GM21528 (cell line): ENCODE results near the gene CD200.
"Not testable (repeated sequence)": the region's sequence is repeated elsewhere in the genome, so short reads cannot be mapped to it uniquely, and the experiment has no call there.

Experiments
- ATAC-seq: cut with Tn5 transposase; IDR thresholded peaks from one replicate; pipeline ENCODE4 v1.9.1; 2021; ENCODE audit warnings: mild to moderate bottlenecking, moderate library complexity; ENCODE audit not compliant: unreplicated experiment, low FRiP score

The CD200 gene

DNA sequence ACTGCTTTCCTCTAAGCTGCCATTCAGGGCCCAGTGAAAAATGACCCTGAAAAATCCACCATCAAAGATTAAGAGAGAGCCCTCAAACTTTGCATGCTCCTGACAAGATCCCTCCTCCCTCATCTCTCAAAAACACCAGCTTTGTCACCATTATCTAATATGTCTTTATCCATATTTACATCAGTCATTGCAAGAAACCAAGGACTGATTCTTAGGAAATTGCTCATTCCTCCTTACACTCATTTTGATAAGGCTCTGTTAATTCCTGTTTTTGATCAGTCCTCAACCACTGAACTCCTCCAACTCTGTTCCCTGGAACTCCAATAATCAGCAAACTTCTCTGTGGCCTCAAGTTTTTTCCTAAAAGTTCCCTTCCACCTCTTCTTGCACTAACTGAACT, 51.8 kb downstream of the CD200 start:
- ATAC-seq, result no peak

DNA sequence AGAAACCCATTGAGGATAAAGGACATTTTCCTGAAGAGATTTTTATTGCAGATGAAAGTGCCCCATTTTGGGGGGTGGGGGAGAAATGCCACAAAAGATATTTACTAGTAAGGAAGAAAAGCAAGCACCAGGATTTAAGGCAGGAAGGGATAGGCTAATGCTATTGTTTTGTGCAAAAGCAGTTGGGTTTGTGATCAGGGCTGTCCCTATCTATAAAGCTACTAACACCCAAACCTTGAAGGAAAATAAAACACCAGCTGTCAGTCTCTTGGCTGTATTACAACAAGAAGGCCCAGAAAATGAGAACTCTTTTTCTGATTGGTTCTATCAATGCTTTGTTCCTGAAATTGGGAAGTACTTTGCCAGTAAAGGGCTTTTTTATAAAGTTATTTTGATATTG, 56.0 kb downstream of the CD200 start:
- no peak for ATAC-seq

DNA sequence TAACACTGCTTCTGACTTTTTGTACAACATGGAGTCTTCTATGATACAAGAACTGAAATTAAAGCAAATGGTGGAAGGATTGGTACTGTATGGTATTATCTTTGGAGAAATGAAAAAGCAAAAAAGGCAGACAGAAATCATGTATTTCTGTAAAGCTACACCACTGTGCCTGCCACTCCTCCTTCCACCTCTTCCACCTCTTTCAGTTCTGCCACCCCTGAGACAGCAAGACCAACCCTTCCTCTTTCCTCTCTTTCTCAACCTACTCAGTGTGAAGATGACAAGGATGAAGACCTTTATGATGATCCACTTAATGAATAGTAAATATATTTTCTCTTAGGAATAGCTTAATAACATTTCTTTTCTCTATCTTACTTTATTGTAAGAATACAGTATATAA, 57.0 kb downstream of the CD200 start:
- ATAC-seq, result no peak

DNA sequence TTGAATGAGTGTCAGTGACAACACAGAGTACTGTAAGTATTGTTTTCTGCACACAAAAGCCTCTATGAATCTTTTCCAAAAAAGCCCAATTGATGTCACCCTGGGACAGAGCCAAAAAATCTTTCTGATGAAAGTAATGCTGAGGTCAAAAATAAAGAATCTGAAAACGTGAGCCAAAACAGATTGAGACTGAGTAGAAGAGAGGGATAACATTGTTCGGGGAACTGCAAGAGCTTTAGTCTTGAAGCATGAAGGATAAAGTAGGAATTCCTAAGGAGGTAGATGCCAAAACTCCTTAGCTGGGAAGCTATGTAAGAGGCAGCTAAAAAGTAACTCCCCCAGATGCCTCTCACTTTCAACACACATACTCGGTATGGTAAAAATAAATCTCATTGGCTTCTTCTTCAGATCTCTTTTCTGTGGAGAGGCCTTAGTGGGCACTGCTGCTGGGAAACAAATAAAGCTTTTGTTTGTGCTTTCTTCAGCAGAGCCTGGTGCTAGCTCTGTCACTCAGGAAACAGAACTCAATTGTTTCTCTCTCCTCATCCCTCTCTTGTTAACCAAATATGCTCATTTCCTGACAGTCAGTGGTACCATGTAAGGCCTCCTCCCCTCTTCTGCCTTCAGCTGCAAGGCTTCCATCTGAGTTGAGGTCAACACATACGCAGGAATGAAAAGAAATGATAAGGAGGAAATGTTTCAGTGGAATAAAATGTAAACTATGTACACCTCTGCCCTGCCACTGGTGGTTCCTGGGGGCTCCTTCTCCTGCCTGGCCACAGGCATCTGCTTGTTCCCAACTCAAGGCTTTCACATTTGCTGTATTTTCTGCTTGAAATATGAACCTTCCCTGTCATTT, 58.1 kb downstream of the CD200 start:
- ATAC-seq, result no peak

DNA sequence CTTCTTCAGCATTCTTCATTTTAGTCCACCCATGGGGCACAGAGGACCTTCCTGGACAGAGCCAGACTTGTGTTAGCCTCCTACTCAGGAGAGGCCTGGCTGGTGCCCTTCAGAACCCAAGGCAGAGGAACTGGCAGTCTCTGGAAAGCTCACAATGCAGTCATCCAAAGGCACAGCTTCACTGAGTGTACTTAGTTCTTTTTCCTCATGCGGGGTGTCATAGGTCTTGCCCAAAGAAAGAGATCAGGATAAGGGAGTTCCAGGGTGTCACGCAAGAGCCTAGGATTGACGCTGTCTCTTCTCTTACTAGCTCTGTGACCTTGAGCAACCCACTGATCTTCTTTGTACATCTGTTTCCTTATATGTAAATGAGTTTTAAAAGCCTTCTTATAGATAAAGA, 58.7 kb downstream of the CD200 start:
- no peak for ATAC-seq

DNA sequence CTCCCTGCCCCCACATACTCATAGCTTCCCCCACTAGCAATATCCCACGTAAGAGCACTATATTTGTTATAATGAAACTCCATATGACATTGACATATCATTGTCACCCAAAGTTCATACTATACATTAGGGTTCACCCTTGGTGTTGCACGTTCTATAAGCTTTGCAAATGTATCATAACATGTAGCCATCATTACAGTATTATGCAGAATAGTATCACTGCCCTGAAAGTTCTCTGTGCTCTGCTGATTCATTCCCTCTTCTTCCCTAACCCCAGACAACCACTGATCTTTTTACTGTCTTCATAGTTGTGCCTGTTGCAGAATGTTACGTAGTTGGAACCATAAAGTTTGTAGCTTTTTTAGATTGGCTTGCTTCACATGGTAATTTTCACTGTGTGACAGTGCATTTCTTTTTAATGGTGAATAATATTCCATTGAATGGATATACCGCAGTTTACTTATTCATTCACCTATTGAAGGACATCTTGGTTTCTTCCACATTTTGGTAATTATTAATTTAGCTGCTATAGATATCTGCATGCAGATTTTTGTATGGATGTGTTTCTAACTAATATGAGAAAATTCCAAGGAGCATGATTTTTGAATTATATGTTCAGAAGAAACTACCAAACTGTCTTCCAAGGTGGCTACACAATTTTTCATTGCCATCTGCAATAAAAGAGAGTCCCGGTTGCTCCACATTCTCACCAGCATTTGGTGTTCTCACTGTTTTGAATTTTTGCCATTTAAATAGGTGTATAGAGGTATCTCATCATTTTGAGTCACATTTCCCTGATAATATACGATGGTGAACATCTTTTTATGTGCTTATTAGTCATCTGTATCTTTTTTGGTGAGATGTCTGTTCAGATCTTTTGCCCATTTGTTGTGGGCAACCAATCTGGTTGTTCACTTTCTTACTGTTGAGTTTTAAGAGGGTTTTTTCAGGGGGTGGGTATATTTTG, 59.7 kb downstream of the CD200 start:
- ATAC-seq, result no peak

DNA sequence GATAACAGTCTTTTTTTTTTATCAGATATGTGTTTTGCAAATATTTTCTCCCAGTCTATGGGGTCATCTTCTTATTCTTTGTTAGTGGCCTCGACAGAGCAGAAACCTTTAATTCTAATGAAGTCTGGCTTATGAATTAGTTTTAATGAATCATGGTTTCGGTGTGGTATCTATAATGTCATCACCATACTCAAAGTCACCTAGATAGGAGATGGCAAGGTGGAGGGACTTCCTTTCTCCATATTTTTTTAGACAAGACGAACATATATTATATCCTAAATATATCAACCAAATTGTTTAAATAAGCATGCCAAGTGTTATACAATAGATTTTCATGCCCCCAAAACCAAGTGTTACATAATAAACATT, 60.4 kb downstream of the CD200 start:
- no peak for ATAC-seq

DNA sequence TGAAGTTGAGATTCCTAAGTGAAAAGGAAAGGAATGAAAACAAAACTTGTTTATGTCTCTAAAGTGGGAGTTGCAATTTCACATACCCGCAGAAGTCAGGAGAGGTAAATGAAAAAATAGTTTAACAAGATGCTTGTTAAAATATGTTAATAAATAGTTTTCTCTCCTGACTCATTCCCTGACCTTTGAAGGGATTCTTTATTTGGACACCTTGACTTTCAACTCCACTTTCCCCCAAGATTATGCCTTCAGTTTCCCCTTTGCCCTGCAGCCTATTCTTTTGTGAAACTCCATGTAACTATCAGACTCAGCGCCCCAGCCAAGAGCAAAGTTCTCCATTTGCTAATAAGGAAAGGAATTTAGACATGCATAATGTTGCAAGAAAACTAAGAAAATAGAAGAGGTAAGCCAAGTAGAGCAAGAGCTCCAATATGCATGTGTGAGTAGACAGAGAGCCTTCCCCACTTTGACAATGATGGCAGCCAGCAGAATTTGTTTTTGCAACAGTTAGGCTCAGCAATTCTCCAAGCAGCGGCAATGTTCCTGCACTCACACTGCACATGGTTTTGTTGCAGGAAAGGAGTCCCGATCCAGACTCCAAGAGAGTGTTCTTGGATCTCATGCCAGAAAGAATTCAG, 61.2 kb downstream of the CD200 start:
- ATAC-seq, result no peak

DNA sequence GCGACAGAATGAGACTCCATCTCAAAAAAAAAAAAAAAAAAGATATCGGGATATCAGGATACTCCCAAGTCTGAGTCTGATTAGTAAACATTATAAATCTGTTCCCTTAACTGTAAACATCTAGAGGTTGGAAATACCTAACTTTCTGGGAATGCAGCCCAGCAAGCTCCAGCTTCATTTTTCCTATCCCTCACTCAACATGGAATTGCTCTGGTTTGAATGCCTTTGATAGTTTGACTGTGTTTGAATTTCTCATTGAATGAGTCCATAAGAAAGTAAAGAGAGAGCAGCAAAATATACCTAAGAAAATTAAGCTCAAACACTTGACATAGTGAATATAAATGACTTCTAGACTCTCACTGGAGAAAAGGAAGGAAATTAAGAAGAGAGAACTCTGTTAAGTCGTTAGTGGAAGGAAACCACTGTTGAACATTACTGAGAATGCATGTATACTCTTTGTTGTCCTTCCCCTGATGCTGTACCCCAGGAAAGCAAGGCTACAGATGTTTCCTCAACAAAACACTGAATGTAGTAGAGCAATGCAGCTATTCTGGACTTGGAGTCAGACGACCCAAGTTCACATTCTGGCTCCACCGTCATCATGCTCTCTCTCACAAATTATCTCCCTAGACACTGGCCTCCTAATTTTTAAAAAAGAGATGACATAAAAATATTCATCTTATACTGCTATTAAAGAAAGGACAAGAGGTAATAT, 62.4 kb downstream of the CD200 start:
- no peak for ATAC-seq

DNA sequence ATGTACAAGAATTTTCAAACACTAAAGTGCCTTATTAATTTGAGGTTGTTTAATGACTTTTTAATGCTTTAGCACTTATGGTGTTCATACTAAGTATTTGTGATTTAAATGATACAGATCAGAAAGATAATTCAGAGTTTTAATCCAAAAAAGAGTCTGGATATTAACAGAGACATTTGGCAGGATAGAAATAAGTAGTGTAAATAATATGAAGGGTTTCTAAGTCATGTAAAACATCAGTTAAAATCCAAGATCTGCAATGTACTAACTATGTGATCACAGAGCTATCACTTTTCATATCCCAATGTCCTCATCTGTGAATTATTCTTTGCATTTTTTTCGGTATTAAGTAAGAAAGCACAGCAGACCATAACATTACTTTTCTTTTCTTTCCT, 62.9 kb downstream of the CD200 start:
- ATAC-seq, result no peak

DNA sequence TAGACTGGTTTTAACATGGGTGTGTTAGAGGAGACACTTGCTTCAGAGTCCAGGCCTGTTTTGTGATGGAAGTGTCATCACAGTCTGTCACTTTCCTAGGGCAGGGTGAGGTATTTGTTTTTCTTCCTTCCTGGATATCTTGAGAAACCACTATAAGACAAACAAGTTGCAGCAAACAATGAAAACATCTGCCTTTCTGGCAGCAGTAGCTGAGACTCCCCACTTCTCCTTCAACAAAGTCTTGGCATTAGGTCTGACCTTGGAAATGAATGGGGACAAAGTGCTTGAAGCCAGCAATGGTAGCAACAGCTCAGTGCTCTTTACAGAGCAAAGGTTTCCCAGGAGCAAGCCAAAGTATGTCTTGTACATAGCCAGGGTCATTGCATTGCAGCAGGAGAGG, 64.6 kb downstream of the CD200 start:
- no peak for ATAC-seq

DNA sequence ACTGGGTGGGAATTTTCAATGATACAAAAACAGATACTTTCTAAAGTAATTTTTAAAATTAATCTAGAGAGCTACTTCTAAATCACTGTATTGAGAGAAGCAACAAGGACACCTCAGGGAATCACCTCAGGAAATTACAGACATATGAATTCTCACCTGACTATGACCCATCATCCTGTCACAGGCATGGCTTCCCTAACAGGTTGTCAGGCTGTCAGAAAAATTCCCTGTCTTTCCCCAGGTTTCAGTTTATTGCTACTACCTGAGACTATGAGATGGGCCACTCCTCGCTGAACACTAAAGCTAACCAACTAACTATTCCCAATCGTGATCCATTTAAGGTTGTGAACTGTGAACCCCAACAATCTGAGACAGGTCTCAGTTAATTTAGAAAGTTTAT, 66.1 kb downstream of the CD200 start:
- no peak for ATAC-seq

DNA sequence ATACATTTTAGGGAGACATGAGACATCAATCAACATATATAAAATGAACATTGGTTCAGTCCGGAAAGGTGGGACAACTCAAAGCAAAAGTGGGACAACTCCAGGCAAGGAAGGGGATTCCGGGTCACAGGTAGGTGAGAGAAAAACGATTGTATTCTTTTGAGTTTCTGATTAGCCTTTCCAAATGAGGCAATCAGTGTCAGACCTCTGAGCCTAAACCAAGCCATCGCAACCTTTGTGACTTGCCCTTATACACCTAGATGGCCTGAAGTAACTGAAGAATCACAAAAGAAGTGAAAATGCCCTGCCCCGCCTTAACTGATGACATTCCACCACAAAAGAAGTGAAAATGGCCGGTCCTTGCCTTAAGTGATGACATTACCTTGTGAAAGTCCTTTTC, 66.6 kb downstream of the CD200 start:
- ATAC-seq, result not testable (repeated sequence)

DNA sequence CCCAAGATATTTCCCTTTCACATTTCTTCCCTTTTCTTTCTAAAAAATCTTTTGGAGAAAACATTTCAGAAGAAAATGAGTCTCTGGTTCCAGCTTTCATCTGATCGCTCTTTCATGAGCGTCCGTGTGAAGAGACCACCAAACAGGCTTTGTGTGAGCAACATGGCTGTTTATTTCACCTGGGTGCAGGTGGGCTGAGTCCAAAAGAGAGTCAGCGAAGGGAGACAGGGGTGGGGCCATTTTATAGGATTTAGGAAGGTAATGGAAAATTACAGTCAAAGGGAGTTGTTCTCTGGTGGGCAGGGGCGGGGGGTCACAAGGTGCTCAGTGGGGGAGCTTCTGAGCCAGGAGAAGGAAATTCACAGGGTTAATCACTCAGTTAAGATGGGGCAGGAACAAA, 67.4 kb downstream of the CD200 start:
- ATAC-seq, result not testable (repeated sequence)

DNA sequence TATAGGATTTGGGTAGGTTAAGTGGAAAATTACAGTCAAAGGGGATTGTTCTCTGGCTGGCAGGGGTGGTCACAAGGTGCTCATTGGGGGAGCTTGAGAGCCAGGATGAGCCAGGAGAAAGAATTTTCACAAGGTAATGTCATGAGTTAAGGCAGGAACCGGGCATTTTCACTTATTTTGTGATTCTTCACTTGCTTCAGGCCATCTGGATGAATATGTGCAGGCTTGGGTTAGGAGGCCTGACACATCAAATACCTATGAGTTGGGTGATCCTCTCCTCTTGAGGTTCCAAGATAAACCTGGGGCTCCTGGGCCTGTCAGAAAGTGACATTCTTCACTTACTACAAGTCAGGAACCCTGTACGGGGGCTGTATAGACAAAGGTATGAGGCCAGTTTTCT, 68.7 kb downstream of the CD200 start:
- ATAC-seq, result no peak

DNA sequence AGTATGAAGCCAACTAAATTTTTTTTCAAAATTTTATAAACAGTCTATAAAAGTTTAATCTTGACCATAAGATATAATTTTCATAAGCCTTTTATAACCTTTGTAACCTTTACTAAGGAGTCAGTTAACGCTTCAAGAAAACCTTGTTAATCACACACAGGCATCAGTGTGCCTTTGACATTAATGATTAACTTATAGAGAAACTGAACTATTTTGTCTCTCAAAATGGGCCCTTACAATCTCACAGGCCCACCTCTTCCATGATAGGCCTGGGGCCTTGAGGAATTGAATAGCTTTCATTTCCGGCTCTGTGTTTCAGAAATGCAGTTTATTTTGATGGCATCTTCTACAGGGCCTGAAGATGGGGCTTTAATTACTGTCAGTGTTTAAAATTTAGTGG, 70.1 kb downstream of the CD200 start:
- no peak for ATAC-seq

DNA sequence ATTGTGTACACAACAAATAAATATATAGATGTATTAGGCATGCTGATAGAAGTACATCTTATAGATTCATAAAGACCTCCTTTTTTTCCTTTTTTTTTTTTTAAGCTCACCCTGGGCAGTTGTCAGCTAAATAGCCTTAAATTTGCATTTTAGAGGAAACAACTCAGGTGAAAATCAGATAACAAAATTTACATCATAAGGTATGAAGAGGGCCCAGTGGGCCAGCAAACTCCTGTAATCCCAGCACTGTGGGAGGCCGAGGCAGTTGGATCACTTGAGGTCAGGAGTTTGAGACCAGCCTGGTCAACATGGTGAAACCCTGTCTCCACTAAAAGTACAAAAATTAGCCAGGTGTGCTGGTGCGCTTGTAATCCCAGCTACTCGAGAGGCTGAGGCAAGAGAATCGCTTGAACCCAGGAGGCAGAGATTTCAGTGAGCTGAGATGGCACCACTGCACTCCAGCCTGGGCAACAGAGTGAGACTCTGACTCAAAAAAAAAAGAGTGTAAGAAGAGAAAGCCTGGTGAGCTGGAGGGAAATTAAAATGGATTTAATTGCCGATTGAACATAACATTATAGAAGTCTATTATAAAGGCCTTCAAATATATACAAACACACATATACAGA, 72.1 kb downstream of the CD200 start:
- not testable (repeated sequence) for ATAC-seq

DNA sequence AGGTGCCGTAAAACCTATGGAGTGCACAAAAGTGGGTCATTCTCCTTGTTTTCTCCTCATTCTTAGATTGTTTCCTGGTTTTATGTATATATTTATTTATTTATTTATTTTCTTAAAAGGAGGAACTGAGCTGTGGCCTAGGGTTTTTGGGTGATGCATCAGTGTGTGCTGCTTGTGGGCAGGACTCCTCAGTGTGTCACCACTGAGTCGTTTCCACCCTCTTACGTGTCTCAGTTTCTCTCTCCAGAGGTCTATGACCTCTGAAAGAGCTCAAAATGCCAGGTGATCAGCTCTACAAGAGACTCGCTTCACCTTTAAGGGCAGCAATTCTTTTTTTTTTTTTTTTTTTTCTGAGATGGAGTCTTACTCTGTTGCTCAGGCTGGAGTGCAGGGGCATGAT, 72.9 kb downstream of the CD200 start:
- ATAC-seq, result no peak

DNA sequence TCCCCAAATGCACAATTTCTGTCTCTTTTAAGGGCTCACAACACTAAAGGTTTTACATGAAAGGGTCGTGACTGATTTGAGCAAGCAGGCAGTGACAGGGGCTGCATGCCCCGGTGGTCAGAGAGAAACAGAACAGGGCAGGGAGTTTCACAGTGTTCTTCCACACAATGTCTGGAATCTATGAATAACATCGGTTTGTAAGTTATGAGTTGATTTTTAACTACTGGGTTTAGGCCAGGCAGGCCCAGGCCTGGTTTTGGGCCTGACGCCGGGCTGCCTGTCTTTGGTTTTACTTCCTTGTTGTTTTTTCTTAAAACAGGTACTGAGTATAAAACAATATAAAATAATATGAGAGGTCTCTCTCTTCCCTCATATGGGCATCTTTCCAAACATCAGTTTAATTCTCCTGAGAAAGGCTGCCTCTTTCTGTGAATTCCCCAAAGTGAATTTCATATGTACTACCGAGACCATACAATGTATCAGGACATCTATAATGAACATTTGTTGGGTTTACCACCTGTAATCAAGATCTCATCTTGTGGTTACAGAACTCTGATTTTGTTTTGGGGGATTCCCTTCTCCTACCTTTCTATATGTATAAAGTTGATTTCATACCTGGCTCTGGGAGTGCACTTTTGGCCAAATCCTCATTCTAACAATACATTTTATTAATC, 74.4 kb downstream of the CD200 start:
- no peak for ATAC-seq
